GM19324 (cell line): ENCODE data around the gene TRIP12.
"Not testable (repeated sequence)": the region's sequence is repeated elsewhere in the genome, so short reads cannot be mapped to it uniquely, and the experiment has no call there.

Source experiments
- ATAC-seq: cut with Tn5 transposase; IDR thresholded peaks from one replicate; pipeline ENCODE4 v1.9.1; 2021; ENCODE audit warnings: mild to moderate bottlenecking, moderate library complexity; ENCODE audit not compliant: unreplicated experiment, low FRiP score

Gene TRIP12

DNA sequence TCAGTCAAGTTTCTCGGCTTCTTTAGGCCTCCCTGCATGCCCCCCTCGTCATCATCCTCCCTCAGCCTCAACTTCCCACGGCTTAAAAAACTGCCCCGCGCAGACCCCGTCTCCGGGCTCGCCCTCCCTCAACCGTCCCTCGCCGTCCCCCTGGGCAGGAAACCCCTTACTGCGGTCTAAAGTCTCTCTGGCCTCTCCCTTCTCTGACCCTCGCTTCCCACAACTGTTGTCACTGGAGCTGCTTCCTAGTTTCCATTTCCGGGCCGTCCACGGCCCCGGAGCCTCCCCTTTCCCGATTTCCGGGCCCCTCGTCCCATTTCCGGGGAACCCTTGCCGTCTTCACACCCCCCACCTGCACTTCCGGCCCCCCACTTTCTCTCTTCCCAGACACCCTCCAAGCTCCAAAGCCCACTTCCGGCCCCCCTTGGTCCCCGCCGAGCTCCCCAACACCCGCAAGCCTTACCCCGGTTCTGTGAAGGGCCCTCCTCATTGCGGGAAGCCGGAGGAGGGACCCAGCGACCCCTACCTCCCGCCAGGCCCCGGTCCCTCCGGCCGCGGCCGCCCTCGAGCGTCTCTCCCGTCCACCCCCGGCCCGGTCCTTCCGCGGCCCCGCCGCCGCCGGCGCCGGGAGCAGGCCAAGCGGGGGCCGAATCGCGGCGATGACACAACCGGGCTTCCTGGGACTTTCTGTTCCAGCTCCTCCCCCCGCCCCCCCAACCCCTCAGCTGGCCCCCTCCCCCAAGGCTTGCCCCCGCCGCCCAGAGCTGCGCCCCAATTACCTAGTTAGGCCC, 513 bp downstream of the TRIP12 start:
- ATAC-seq = peak; percentile 31

DNA sequence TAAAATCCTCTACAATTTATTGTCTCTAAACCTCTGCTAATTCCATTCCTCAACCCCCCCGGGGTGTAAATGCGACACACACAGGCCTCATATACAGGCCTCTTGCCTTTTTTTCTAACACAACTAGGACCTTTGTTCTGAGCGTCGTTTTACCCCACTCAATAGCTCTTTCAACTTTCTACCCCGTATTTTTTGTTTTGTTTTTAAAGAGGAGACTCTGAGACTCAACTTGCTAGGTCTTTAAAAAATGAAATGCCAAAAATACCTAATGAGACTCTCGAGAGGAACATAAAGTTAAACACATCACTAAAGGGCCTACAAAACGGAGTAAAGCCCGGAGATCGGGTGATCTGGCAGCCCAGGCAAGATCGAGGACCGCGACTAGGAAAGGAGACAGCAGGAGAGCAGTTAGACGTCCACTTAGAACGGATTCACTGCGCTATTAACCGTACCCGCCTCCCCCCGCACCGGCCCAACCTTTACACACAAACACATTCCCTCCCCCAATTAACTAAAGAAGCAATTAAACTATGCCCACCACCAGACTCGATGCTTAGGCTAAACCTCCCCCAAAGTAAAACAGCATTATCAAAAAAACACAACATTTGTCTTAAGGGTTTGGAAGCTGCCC, 1.7 kb downstream of the TRIP12 start:
- no peak for ATAC-seq

- no peak for ATAC-seq
Observed at GRCh38 chr2:229917793-229918192, 4.0 kb downstream of the TRIP12 start.

DNA sequence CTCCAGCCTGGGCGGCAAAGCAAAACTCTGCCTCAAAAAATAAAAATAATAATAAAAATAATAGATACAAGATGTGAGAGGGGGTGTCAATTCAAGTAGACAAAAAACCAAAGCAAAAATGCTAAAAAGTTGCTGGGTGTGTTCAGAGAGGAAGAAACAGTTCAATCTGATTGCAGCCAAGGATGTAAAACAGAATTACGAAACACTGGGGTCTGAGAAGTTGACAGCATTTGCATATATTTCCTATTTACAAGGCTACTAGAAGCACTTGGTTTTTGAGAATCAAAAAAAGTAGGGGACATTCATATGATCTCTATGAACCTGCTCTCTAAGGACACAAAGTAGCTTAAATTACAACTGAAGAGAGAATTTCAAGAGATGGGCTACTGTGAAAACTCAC, 7.6 kb downstream of the TRIP12 start:
- no peak for ATAC-seq

- peak; percentile 60 for ATAC-seq
Observed at GRCh38 chr2:229910832-229911412, 10.9 kb downstream of the TRIP12 start.

DNA sequence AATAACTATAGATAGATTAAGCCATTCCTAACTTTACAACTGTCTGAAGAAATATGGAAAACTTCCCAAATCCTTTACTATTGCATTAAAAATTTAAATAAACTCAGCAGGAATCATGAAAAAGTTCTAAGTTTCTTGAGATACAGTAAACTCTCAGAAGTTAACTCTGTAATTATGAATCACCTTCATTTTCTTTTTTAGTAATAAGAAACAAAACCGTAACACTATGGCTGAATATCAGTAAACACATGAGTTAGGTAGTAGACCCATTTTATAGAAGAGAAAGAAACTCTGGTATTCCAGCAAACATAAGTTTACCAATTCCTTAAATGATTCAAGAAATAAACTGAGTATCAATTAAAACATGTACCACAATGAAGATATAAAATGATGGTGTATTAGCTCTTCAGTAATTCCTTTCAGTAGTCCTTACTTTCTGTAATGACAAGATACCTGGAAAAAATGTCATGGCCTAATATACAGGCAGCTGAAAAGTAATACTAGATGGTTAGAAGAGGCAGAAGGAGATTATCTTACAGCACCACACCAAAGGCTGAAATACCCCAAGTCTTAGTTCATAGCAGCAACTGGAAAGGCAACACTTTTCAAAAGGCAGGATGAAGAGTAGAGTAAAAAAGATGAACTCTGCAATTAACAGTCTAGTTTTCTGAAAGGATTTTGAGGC, 11.5 kb downstream of the TRIP12 start:
- ATAC-seq = no peak

GRCh38 chr2:229909090-229909489, 12.7 kb downstream of the TRIP12 start:
- ATAC-seq = no peak

- no peak for ATAC-seq
Observed at GRCh38 chr2:229905601-229906000, 16.2 kb downstream of the TRIP12 start.

DNA sequence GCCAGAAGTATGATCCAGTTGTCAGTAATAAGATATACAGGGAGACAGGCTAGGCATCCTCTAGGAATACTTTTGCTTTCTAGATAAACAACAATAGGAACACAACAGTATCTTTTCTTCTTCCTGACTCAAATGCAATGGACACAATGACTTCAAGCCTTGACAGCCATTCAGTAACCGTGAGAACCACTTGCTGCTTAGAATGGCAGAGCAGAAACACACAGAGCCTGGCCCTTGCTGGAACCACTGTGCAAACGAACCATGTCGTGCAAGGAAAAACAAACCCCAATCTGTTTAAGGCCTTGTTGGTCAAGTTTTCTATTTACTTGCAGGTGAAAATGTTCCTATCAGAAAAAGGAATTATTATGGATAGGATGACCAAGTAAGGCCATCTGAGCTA, 18.8 kb downstream of the TRIP12 start:
- ATAC-seq = no peak

GRCh38 chr2:229901819-229902218, 20.0 kb downstream of the TRIP12 start:
- ATAC-seq = no peak

- not testable (repeated sequence) for ATAC-seq
Observed at GRCh38 chr2:229900514-229900913, 21.3 kb downstream of the TRIP12 start.

GRCh38 chr2:229900012-229900411, 21.8 kb downstream of the TRIP12 start:
- ATAC-seq = no peak

GRCh38 chr2:229899604-229900003, 22.2 kb downstream of the TRIP12 start:
- ATAC-seq = no peak

DNA sequence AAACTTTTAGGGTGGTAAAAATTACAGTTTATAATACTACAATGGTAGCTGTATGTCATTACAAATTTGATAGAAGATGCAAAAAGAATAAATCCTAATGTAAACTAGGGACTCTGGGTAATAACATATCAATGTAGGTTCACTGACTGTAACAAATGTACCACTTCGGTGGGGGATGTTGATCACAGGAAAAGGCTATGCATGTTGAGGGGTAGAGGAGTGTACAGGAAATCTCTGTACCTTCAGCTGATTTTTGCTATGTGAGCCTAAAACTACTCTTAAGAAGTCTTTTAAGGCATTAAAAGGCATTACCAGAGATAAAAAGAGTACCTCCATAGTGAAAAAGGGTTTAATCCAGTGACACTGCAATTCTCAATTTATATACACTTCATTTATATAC, 25.0 kb downstream of the TRIP12 start:
- ATAC-seq = no peak

GRCh38 chr2:229889023-229889422, 32.8 kb downstream of the TRIP12 start:
- ATAC-seq = no peak

GRCh38 chr2:229888031-229888430, 33.8 kb downstream of the TRIP12 start:
- no peak for ATAC-seq

- ATAC-seq = no peak
Observed at GRCh38 chr2:229887441-229887840, 34.4 kb downstream of the TRIP12 start.

- ATAC-seq = no peak
Observed at GRCh38 chr2:229884775-229885699, 36.8 kb downstream of the TRIP12 start.

- ATAC-seq = no peak
Observed at GRCh38 chr2:229882583-229882982, 39.2 kb downstream of the TRIP12 start.

GRCh38 chr2:229880892-229881586, 40.8 kb downstream of the TRIP12 start:
- no peak for ATAC-seq
